GM15510 (cell line): ENCODE measurements around the gene AGXT2.

Experiments used
- POLR2A ChIP-seq: IDR thresholded peaks from 3 replicates; pipeline ENCODE4 v1.6.1; 2011; ENCODE audit warnings: borderline replicate concordance; ENCODE audit not compliant: insufficient read length; ENCODE audit errors: extremely low read depth

The AGXT2 gene

GRCh38 chr5:35010676-35011075 is 37.1 kb downstream of the AGXT2 start:
- no peak for TF ChIP-seq POLR2A

DNA sequence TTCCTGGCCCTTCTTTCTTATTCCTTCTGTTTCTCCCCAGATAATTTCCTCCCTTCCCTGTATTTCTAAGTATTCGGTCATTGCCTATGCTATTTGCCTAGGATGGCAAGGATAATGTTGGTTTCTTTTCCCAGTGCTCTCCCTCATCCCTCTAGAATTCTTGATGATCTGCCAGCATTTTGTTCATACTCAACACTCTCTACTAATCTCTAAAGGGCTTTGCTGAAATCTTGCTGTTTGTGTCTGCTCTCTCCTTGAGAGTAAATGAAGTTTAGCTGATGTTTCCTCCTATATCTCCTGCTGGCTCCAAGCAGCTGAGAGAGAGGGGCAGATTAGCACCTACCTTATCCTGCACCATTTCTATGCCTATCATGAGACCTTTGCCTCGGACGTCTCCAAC is 38.1 kb downstream of the AGXT2 start:
- TF ChIP-seq POLR2A = no peak

DNA sequence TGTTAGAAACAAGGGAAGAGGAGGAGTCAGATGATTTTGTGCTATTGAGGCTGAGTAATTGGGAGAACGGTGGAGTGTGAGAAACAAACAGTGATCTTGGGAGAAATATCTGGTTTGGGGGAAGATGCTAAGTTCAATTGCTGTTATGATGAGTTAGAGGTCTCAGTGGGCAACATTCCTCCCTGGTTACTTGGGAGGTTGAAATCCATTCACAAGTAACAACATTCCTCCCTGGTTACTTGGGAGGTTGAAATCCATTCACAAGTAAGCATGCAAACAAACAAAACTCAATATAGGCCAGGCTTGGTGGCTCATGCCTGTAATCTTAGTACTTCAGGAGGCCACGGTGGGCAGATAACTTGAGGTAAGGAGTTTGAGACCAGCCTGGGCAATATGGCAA is 38.7 kb downstream of the AGXT2 start:
- no peak for TF ChIP-seq POLR2A

- no peak for TF ChIP-seq POLR2A
Measured at GRCh38 chr5:35004771-35005170, 43.0 kb downstream of the AGXT2 start.

GRCh38 chr5:35004200-35004599 is 43.5 kb downstream of the AGXT2 start:
- no peak for TF ChIP-seq POLR2A

GRCh38 chr5:35003018-35003957 is 44.5 kb downstream of the AGXT2 start:
- TF ChIP-seq POLR2A = no peak

DNA sequence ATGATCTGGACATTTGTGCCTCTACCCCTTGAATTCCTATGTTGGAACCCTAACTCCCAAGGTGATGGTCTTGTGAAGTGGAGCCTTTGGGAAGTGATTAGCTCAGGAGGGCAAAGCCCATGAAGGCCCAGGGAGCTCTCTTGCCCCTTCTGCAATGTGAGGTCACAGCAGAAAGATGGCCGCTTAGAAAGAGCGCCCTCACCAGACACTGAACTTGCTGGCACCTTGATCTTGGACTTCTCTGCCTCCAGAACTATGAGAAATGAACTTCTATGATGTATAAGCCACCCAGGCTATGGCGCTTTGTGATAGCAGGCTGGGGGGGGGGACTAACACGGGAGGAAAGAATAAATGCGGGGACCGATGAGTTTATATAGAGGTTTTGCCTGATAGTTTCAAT is 45.3 kb downstream of the AGXT2 start:
- TF ChIP-seq POLR2A = no peak

DNA sequence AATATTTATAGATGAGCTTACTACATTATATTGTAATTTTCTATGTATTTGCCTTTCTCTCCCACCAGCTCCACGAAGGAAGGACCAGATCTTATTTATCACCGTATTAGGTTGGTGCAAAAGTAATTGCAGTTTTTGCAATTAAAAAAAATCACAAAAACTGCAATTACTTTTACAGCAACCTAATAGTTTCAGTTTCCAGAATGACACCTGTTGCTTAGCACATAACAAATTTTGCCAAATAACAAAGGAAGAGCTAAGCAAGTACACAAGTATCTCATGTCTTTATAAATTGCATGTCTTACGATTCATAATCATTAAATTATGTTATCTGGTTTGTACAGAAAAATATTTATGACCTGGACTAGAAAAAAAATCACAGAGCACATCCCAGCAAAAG is 45.9 kb downstream of the AGXT2 start:
- TF ChIP-seq POLR2A = no peak

GRCh38 chr5:34998058-34998789 is 49.5 kb downstream of the AGXT2 start:
- no peak for TF ChIP-seq POLR2A

DNA sequence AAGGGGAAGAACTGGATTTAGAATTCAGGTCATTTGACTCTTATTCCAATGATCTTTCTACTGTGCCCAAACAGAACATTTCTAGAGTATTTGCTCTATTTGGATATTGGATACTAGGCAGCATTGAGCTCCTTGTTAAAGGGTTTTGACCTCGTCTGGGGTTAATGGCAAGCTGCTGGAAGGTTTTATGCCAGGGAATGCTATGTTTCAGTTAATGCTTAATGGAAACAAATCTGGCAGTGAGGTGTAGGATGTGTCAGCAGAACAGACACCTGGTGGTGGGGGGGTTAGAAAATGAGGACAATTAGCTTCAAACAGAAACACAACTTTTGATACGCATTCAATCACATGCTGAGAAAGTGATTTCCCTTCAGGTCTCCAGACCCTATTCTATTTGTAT is 51.5 kb downstream of the AGXT2 start:
- no peak for TF ChIP-seq POLR2A

DNA sequence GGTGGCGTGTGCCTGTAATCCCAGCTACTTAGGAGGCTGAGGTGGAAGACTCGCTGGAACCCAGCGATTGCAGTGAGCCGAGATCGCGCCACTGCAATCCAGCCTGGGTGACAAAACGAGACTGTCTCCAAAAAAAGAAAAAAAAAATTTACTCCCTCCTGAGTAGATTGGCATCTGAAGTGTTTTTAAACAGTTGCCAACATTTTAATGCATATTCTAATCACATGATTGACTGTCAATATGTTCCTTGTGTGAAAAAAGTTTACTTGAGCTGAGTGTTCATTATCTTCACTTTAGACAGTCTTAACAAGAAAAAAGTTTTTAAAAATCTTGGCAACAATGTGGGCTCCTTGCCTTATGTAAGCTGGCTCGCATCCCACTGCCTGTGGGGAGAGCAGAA is 53.8 kb downstream of the AGXT2 start:
- no peak for TF ChIP-seq POLR2A

- no peak for TF ChIP-seq POLR2A
Measured at GRCh38 chr5:34991486-34992238, 56.1 kb downstream of the AGXT2 start.

DNA sequence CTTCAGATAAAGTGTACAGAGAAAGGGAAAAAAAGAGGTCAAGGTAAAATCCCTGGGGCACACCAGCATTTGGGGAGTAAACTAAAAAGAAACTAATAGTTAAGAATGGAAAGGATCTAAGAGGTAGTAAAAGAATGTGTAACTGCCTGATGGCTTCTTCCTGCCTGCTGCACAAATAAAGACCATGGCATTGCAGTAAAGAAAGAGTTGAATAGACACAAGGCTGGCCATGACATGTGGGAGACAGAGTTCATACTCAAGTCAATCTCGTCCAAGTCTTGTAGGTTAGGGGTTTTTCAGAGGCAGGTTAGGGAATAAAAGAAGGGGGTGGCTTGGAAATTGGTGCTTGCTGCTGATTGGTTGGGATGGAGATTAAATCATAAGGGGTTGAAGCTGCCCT is 60.8 kb downstream of the AGXT2 start:
- no peak for TF ChIP-seq POLR2A

- no peak for TF ChIP-seq POLR2A
Measured at GRCh38 chr5:34982823-34983222, 64.9 kb downstream of the AGXT2 start.

DNA sequence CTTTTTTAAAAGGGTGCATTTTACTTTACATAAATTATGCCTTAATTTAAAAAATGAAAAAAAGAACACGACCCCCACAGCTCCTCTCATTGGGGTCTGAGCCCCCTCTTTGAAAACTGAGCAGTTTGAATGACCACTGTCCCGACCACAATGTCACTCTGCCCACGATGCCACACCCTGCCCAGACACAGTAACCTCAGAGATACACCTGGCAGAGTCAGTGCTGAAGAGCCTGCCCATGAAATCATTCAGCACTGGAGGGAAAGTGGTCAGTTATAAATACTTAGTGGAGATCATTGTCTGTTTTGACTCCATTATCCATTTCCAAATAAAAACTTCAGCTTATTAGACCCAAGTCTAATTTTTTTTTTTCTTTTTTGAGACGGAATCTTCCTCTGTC is 69.1 kb downstream of the AGXT2 start:
- TF ChIP-seq POLR2A = no peak
